CD4-positive, alpha-beta memory T cell (primary cell): Measurements from ENCODE around the gene FMOD. TPM values are rescaled to one million over a fixed set of nuclear protein-coding genes. Genes with fewer than 3 reads are reported as not detected.

Experiments
- CTCF ChIA-PET: fragments of 350-600 bp; sonication (Branson Sonifier 250); formaldehyde crosslinking; loops from one replicate; lab custom pipeline; 2021; ENCODE audit warnings: inconsistent platforms; ENCODE audit not compliant: partially characterized antibody; lab: Charles Lee
- POLR2A ChIA-PET: fragments of 350-600 bp; sonication (Branson Sonifier 250); formaldehyde crosslinking; loops from one replicate; lab custom pipeline; 2021; ENCODE audit not compliant: partially characterized antibody; lab: Charles Lee
- DNase-seq, 5 donors: peaks; one replicate each; pipeline versions ENCODE4 v3.0.0 to v3.0.0-alpha.2; 2020 to 2022; ENCODE audit warnings: mixed read lengths in 1 of 5
- H3K27ac ChIP-seq: one replicate; pipeline ENCODE4 v1.7.0; 2013; ENCODE audit warnings: low read depth, low read length
- H3K27me3 ChIP-seq: 2 replicates; pipeline ENCODE4 v1.7.0; 2013; ENCODE audit warnings: mild to moderate bottlenecking, low read length, moderate library complexity; ENCODE audit not compliant: insufficient read depth
- H3K36me3 ChIP-seq: 2 replicates; pipeline ENCODE4 v1.7.0; 2013; ENCODE audit warnings: mild to moderate bottlenecking, low read length, moderate library complexity; ENCODE audit not compliant: insufficient read depth
- H3K4me1 ChIP-seq: 2 replicates; pipeline ENCODE4 v1.7.0; 2013; ENCODE audit warnings: mild to moderate bottlenecking, low read length, moderate library complexity; ENCODE audit not compliant: insufficient read depth
- H3K4me3 ChIP-seq, 2 donors: one replicate each; pipeline ENCODE4 v1.7.0; 2013; ENCODE audit warnings: low read length in 2 of 2, mild to moderate bottlenecking in 1 of 2
- H3K9me3 ChIP-seq, 2 donors: one replicate each; pipeline ENCODE4 v1.7.0; 2013; ENCODE audit warnings: low read length in 2 of 2, control low read depth in 1 of 2; ENCODE audit not compliant: control insufficient read depth in 1 of 2
- H3K27ac Mint-ChIP-seq, 7 donors: one replicate each; pipeline ENCODE4 v1.8.0; 2020 to 2021; ENCODE audit warnings: mixed read lengths in 7 of 7, mild to moderate bottlenecking in 6 of 7, inconsistent platforms in 3 of 7, moderate library complexity in 3 of 7
- H3K27me3 Mint-ChIP-seq, 2 donors: one replicate each; pipeline ENCODE4 v1.8.0; 2020 to 2021; ENCODE audit warnings: mixed read lengths in 2 of 2
- H3K36me3 Mint-ChIP-seq, 2 donors: one replicate each; pipeline ENCODE4 v1.8.0; 2020 to 2021; ENCODE audit warnings: mixed read lengths in 2 of 2, inconsistent platforms in 1 of 2, mild to moderate bottlenecking in 1 of 2
- H3K4me1 Mint-ChIP-seq, 4 donors: one replicate each; pipeline ENCODE4 v1.8.0; 2020 to 2021; ENCODE audit warnings: mixed read lengths in 4 of 4, mild to moderate bottlenecking in 1 of 4
- H3K4me3 Mint-ChIP-seq, 8 donors: one replicate each; pipeline ENCODE4 v1.8.0; 2020 to 2021; ENCODE audit warnings: mixed read lengths in 8 of 8, mild to moderate bottlenecking in 7 of 8, moderate library complexity in 6 of 8, inconsistent platforms in 3 of 8
- H3K9me3 Mint-ChIP-seq, 8 donors: one replicate each; pipeline ENCODE4 v1.8.0; 2020 to 2021; ENCODE audit warnings: mixed read lengths in 8 of 8, mild to moderate bottlenecking in 5 of 8, inconsistent platforms in 3 of 8, moderate library complexity in 1 of 8
- intact Hi-C: fragments of 100-400 bp; cut with micrococcal nuclease; formaldehyde crosslinking; loops from one replicate; pipeline ENCODE4 v1.15.1; 2023
- polyA plus RNA-seq, 2 donors: library from polyadenylated mRNA; unstranded; fragments of 300-500 nt; fragmentation: Illumina TruSeq; gene quantifications; one replicate each; pipeline ENCODE4 v1.2.3, GENCODE V29; 2021
- total RNA-seq, 2 experiments: library from RNA; stranded (reverse); gene quantifications; one replicate each; pipeline ENCODE4 v1.2.3, GENCODE V29; 2021

The FMOD gene
- total and polyA plus RNA-seq, 4 experiments from 2014 or later, result not detected

DNA sequence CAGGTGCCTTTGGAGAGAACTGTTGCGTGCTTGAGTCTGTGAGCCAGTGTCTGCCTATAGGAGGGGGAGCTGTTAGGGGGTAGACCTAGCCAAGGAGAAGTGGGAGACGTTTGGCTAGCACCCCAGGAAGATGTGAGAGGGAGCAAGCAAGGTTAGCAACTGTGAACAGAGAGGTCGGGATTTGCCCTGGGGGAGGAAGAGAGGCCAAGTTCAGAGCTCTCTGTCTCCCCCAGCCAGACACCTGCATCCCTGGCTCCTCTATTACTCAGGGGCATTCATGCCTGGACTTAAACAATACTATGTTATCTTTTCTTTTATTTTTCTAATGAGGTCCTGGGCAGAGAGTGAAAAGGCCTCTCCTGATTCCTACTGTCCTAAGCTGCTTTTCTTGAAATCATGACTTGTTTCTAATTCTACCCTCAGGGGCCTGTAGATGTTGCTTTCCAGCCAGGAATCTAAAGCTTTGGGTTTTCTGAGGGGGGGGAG lies 43.2 kb downstream of the FMOD start:
- Mint-ChIP-seq H3K9me3 (peaks cover 0 to 3% (median 0%) of the 10 kb centered on the region in 8 donors), H3K36me3 (peaks cover 45 to 61% of the 10 kb centered on the region in 2 donors), H3K27me3 (no peaks in the 10 kb centered on the region), H3K4me1 (peaks cover 51 to 85% (median 64%) of the 10 kb centered on the region in 4 donors), H3K27ac (peak overlapping the region; percentile 97 to 100 (median 98)), H3K4me3 (peak overlapping the region; percentile 90 to 99 (median 98))
- ChIA-PET POLR2A (interaction anchor here (0.5 to 14.1 kb wide), 8 partner anchors 9 to 1097 kb away, joined by 3 to 1407 read pairs (median 150); partner anchors contain the start of gene ATP2B4), CTCF (interaction anchor here (0.9 to 10.1 kb wide), 8 partner anchors 9 to 180 kb away, joined by 4 to 271 read pairs (median 100); no protein-coding TSS in a partner anchor)
- H3K9me3 ChIP-seq, result no peaks in the 10 kb centered on the region
- H3K4me1 ChIP-seq, result peaks cover 64% of the 10 kb centered on the region
- H3K27me3 ChIP-seq, result no peaks in the 10 kb centered on the region
- intact Hi-C loops, result no loop called here
- peaks cover 35% of the 10 kb centered on the region for H3K36me3 ChIP-seq
- DNase-seq, result peak in 2 of 5 donors; percentile 10 to 35
- H3K4me3 ChIP-seq, result peak overlapping the region; percentile 9 to 95
- H3K27ac ChIP-seq, result peak overlapping the region; percentile 100

DNA sequence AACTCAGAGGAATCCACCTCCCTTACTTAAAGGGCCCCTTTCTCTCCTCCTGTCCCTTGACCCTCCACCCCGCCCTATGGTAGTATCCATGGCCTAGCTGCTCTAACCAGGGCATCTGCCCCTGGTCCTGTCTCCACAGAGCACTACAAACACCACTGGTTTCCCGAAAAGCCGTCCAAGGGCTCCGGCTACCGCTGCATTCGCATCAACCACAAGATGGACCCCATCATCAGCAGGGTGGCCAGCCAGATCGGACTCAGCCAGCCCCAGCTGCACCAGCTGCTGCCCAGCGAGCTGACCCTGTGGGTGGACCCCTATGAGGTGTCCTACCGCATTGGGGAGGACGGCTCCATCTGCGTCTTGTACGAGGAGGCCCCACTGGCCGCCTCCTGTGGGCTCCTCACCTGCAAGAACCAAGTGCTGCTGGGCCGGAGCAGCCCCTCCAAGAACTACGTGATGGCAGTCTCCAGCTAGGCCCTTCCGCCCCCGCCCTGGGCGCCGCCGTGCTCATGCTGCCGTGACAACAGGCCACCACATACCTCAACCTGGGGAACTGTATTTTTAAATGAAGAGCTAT lies 43.9 kb downstream of the FMOD start:
- Mint-ChIP-seq H3K36me3 (peaks cover 45 to 61% of the 10 kb centered on the region in 2 donors), H3K27ac (peak overlapping the region; percentile 97 to 100 (median 98)), H3K4me1 (peaks cover 51 to 88% (median 63%) of the 10 kb centered on the region in 4 donors), H3K4me3 (peak overlapping the region; percentile 90 to 99 (median 98)), H3K9me3 (peaks cover 0 to 3% (median 0%) of the 10 kb centered on the region in 8 donors), H3K27me3 (no peaks in the 10 kb centered on the region)
- ChIA-PET CTCF (interaction anchor here (0.9 to 10.1 kb wide), 8 partner anchors 10 to 181 kb away, joined by 4 to 271 read pairs (median 100); no protein-coding TSS in a partner anchor), POLR2A (interaction anchor here (0.9 to 14.1 kb wide), 10 partner anchors 8 to 395 kb away, joined by 3 to 1407 read pairs (median 47); partner anchors contain the start of gene ATP2B4)
- Histone ChIP-seq H3K4me1 (peaks cover 63% of the 10 kb centered on the region), H3K4me3 (peak overlapping the region; percentile 87 to 95), H3K27ac (peak overlapping the region; percentile 100), H3K27me3 (no peaks in the 10 kb centered on the region), H3K36me3 (peaks cover 35% of the 10 kb centered on the region), H3K9me3 (no peaks in the 10 kb centered on the region)
- intact Hi-C loops, result loop anchor here (1.0 kb wide), 1 partner anchor 31 kb away; no protein-coding TSS in a partner anchor
- DNase-seq, result peak in 4 of 5 donors; percentile 48 to 65 (median 51)

DNA sequence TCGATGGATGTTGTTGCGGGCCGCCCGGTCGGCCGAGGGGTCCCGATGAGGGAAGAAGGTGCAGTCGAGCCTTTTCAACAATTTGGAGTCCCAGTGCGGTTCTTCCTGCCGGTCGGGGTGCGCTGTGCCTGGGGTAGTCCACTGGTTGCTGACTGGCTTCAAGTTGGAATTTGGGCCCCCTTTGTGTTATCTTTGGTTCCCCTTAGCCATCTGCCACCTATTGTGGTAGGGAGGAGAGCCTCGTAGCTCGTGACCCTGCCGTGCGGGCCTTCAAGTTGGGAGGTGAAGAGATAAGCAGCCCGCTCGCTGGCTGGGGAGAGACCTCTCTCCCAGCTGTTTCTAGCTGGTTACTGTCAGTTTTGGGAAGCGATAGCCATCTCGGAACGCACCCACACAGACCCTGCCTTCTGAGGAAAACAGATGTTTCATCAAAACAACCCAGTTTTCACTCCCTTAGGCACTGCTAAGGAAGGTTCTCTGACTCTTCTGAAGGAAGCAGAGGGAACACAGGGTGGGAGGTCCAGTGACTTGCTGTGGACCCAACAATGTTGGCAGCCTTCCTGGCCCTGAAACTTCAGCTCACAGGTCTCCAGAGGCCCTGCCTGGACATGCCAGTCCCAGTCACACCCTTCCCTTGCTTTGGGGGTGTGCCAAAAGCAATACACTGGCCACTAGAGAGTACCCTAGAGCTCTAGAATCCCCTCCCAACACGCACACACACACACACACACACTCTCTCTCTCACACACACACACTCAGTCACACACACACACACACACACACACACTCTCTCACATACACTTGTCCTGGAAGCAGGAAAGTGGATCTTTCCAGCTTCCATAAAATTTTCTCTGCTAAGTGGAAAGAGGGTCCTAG lies 44.6 kb downstream of the FMOD start:
- CTCF ChIA-PET, result interaction anchor here (0.9 to 10.1 kb wide), 7 partner anchors 9 to 36 kb away, joined by 5 to 271 read pairs (median 141); no protein-coding TSS in a partner anchor
- intact Hi-C loops, result loop anchor here (1.0 kb wide), 1 partner anchor 32 kb away; no protein-coding TSS in a partner anchor
- DNase-seq, result peak; percentile 43 to 57 (median 49)
- Histone ChIP-seq H3K27ac (peak overlapping the region; percentile 100), H3K4me1 (peaks cover 56% of the 10 kb centered on the region), H3K4me3 (peak overlapping the region; percentile 87 to 95), H3K27me3 (no peaks in the 10 kb centered on the region), H3K9me3 (no peaks in the 10 kb centered on the region), H3K36me3 (peaks cover 35% of the 10 kb centered on the region)
- no peaks in the 10 kb centered on the region for H3K27me3 Mint-ChIP-seq
- POLR2A ChIA-PET, result interaction anchor here (0.5 to 14.1 kb wide), 12 partner anchors 8 to 574 kb away, joined by 3 to 1407 read pairs (median 10); partner anchors contain the start of gene ATP2B4
- H3K27ac Mint-ChIP-seq, result peak overlapping the region; percentile 97 to 100 (median 98)
- H3K36me3 Mint-ChIP-seq, result peaks cover 45 to 56% of the 10 kb centered on the region in 2 donors
- H3K4me3 Mint-ChIP-seq, result peak overlapping the region; percentile 90 to 99 (median 98)
- peaks cover 0 to 3% (median 0%) of the 10 kb centered on the region in 8 donors for H3K9me3 Mint-ChIP-seq
- H3K4me1 Mint-ChIP-seq, result peaks cover 51 to 82% (median 59%) of the 10 kb centered on the region in 4 donors

DNA sequence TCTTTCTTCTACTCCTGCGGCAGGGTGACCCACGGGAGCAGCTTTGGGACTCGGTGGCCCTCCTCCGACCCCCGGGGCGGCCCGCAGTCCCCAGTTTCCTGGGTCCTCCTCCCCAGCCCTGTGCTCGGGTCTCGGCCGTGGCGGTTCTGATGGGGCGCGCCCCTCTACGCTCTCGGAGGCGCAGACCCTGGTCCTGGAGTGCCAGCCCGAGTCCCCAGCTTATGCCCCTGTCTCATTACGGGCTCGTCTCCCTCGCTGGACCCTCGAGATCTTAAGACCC lies 45.2 kb downstream of the FMOD start:
- H3K36me3 Mint-ChIP-seq, result peaks cover 41 to 52% of the 10 kb centered on the region in 2 donors
- H3K36me3 ChIP-seq, result peaks cover 35% of the 10 kb centered on the region
- peaks cover 0 to 3% (median 0%) of the 10 kb centered on the region in 8 donors for H3K9me3 Mint-ChIP-seq
- H3K27me3 ChIP-seq, result no peaks in the 10 kb centered on the region
- H3K27ac ChIP-seq, result peak overlapping the region; percentile 100
- H3K27ac Mint-ChIP-seq, result peak overlapping the region; percentile 97 to 100 (median 98)
- peak overlapping the region; percentile 87 to 95 for H3K4me3 ChIP-seq
- H3K4me3 Mint-ChIP-seq, result peak overlapping the region; percentile 90 to 99 (median 98)
- ChIA-PET CTCF (interaction anchor here (0.9 to 10.1 kb wide), 6 partner anchors 10 to 36 kb away, joined by 5 to 271 read pairs (median 164); no protein-coding TSS in a partner anchor), POLR2A (interaction anchor here (0.8 to 14.1 kb wide), 9 partner anchors 11 to 460 kb away, joined by 3 to 1407 read pairs (median 84); partner anchors contain the start of genes ATP2B4 and LAX1)
- H3K27me3 Mint-ChIP-seq, result no peaks in the 10 kb centered on the region
- DNase-seq, result no peak
- H3K9me3 ChIP-seq, result no peaks in the 10 kb centered on the region
- intact Hi-C loops, result loop anchor here (1.0 kb wide), 5 partner anchors 15 to 33 kb away; no protein-coding TSS in a partner anchor
- H3K4me1 ChIP-seq, result peaks cover 52% of the 10 kb centered on the region
- H3K4me1 Mint-ChIP-seq, result peaks cover 48 to 82% (median 57%) of the 10 kb centered on the region in 4 donors

DNA sequence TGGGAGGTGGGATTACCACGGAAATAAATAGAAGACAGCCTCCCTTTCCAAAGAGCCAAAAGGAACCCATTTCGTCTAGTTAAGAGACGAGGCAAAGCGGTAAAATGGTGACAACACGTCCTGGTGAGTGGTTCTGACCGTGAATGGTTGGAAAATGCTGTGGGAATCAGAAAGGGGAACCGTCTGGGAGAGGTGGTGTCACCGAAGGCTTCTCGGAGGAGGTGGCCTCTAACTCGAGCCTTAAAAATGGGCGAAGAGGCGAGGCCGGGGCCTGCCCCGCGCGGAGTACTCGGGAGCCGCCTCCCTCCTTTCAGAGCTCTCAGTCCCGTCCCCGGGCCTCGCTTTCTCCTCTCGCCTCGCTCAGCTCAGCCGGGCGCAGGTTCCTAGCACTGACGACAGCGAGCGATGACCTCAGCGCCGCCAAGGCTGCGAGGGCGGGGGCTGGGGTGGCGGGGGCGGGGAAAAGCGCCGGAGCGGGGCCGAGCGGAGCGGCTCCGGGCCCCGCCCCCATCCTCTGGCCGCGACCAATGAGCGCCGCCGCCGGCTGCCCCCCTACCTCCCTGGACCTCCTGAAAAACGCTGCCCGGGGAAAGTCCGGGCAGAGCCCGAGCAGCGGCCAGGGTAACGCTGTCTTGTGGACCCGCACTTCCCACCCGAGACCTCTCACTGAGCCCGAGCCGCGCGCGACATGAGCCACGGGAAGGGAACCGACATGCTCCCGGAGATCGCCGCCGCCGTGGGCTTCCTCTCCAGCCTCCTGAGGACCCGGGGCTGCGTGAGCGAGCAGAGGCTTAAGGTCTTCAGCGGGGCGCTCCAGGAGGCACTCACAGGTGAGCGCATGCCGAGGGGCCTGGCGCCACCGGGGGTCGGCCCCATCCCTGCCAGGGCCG lies 45.8 kb downstream of the FMOD start, which contains the start of gene BTG2:
BTG2 (plus strand) TSS at position 601 of the 890 bp plus-strand sequence; CDS start at position 689, 88 bp downstream.
- POLR2A ChIA-PET, result interaction anchor here (0.6 to 14.1 kb wide), 9 partner anchors 12 to 460 kb away, joined by 3 to 1407 read pairs (median 84); partner anchors contain the start of genes ATP2B4 and LAX1
- CTCF ChIA-PET, result interaction anchor here (4.1 to 10.1 kb wide), 5 partner anchors 16 to 35 kb away, joined by 58 to 271 read pairs (median 188); no protein-coding TSS in a partner anchor
- H3K27ac ChIP-seq, result peak within 1 kb of the TSS; percentile 100
- Mint-ChIP-seq H3K27ac (peak within 1 kb of the TSS; percentile 97 to 100 (median 99)), H3K36me3 (peaks cover 38 to 47% of the 10 kb centered on the region in 2 donors), H3K4me1 (peaks cover 48 to 82% (median 57%) of the 10 kb centered on the region in 4 donors), H3K4me3 (peak within 1 kb of the TSS; percentile 90 to 99 (median 98)), H3K27me3 (no peaks in the 10 kb centered on the region), H3K9me3 (peaks cover 0 to 3% (median 0%) of the 10 kb centered on the region in 8 donors)
- no peaks in the 10 kb centered on the region for H3K27me3 ChIP-seq
- intact Hi-C loops, result loop anchor here (1.0 kb wide), 4 partner anchors 15 to 32 kb away; no protein-coding TSS in a partner anchor
- peak; percentile 90 to 94 (median 91) for DNase-seq
- peak within 1 kb of the TSS; percentile 87 to 95 for H3K4me3 ChIP-seq
- H3K4me1 ChIP-seq, result peaks cover 50% of the 10 kb centered on the region
- H3K9me3 ChIP-seq, result no peaks in the 10 kb centered on the region
- H3K36me3 ChIP-seq, result peaks cover 33% of the 10 kb centered on the region
